Measurements from ENCODE around the gene DDX54.

The DDX54 gene

DNA sequence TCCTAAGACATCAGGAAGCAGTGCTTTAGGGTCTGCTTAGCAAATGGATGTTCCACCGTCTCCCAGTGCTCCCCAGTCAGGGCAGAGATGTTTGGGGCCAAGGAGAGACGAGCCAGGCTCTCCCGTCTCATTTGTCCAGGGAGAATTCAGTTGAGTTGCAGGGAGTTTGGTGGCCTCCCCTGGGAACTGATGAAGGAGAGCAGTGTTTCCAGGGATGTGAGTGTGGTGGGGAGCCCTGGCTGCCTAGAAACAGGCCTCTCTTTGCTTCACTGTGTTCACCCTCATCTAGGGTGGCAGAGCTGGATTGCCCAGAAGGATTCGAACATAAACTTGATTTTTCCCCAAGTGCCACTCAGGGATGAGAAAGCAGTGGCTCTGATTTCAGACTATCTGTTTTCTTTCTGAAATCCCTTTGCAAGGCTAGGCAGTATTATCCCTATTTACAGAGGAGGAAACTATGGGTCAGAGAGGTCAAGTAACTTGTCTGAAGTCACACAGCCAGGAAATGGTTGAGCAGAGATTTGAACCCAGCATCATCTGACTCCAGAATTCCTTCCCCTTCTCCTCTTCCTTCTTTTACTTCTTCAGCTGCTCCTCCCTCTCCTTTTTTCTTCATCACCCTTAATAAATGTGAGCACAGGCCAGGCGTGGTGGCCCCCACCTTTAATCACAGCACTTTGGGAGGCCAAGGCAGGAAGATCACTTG lies 42.6 kb upstream of the DDX54 start:
- Histone ChIP-seq H3K9me3 (ENCODE audit: control insufficient read depth, insufficient read depth, low read length) (no peaks in the 10 kb centered on the region), H3K36me3 (ENCODE audit: control insufficient read depth, insufficient read depth, low read length) (no peaks in the 10 kb centered on the region), H3K27ac (ENCODE audit: low read length) (no peak overlapping the region), H3K27me3 (ENCODE audit: control insufficient read depth, insufficient read depth, low read length) (no peaks in the 10 kb centered on the region), H3K4me1 (ENCODE audit: control insufficient read depth, insufficient read depth, low read length) (peaks cover 7% of the 10 kb centered on the region; the same call in 1 of the 2 replicates), H3K4me3 (ENCODE audit: low read length) (no peak overlapping the region)
- DNase-seq (ENCODE audit: low read depth, low spot score): no peak
- no CpG with 5 or more reads among the region's 5 CpGs for WGBS (ENCODE audit: insufficient coverage, insufficient read length)

DNA sequence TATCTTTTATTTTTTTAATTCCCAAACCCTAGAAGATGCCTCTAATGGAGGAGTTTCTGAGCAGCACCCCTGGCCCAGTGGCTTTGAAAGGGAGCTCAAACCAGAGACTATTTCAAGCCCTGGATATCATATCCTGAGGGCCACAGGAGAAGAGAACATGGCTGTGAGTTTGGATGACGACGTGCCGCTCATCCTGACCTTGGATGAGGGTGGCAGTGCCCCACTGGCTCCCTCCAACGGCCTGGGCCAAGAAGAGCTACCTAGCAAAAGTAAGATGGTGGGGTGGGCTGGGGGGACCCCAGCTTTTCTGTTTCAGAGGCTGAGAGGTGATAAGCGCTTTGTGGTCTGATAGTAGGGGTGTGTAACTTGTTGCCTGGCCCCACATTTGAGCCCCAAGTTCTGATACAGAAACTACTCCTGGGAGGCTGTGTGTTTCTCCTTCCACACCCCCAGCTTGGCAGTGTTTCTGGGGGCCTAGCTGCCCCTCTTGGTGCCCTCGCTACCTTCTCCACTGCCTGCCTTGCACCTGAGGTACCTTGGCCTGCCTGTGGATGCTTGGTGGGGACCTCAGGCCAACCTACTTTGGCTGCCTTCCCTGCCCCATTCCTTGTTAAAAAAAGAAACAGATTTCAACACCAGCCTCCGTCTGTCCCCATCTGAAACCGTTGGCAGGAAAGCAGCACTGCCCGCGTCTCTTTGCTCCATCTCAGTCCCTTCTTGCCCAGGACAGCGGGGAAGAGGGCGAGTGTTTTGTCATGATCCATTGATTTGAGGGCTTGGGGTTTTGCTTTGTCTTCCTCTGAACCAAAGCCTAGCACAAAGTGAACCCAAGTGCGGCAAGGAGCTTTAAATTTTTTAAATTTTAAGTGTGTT lies 41.7 kb upstream of the DDX54 start:
- H3K9me3 ChIP-seq (ENCODE audit: control insufficient read depth, insufficient read depth, low read length): no peaks in the 10 kb centered on the region
- no peaks in the 10 kb centered on the region for H3K27me3 ChIP-seq (ENCODE audit: control insufficient read depth, insufficient read depth, low read length)
- H3K27ac ChIP-seq (ENCODE audit: low read length): no peak overlapping the region
- peaks cover 4% of the 10 kb centered on the region; the same call in 1 of the 2 replicates for H3K4me1 ChIP-seq (ENCODE audit: control insufficient read depth, insufficient read depth, low read length)
- H3K4me3 ChIP-seq (ENCODE audit: low read length): no peak overlapping the region
- no peak for DNase-seq (ENCODE audit: low read depth, low spot score)
- no CpG with 5 or more reads among the region's 13 CpGs for WGBS (ENCODE audit: insufficient coverage, insufficient read length)
- no peaks in the 10 kb centered on the region for H3K36me3 ChIP-seq (ENCODE audit: control insufficient read depth, insufficient read depth, low read length)

DNA sequence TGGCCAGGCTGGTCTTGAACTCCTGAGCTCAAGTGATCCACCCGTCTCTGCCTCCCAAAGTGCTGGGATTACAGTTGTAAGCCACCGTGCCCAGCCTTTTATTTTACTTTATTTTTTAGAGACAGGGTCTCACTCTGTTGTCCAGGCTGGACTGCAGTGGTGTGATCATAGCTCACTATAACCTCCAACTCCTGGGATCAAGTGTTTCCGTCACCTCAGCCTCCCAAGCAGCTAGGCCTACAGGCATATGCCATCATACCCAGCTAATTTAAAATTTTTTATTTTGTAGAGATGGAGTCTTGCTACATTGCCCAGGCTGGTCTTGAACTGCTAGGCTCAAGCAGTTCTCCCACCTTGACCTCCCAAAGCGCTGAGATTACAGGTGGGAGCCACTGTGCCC lies 39.7 kb upstream of the DDX54 start:
- no peaks in the 10 kb centered on the region for H3K36me3 ChIP-seq (ENCODE audit: control insufficient read depth, insufficient read depth, low read length)
- H3K4me3 ChIP-seq (ENCODE audit: low read length): no peak overlapping the region
- no CpG with 5 or more reads among the region's 4 CpGs for WGBS (ENCODE audit: insufficient coverage, insufficient read length)
- no peak for DNase-seq (ENCODE audit: low read depth, low spot score)
- no peaks in the 10 kb centered on the region for H3K27me3 ChIP-seq (ENCODE audit: control insufficient read depth, insufficient read depth, low read length)
- no peak overlapping the region for H3K27ac ChIP-seq (ENCODE audit: low read length)
- peaks cover 4% of the 10 kb centered on the region; the same call in 1 of the 2 replicates for H3K4me1 ChIP-seq (ENCODE audit: control insufficient read depth, insufficient read depth, low read length)
- H3K9me3 ChIP-seq (ENCODE audit: control insufficient read depth, insufficient read depth, low read length): no peaks in the 10 kb centered on the region

DNA sequence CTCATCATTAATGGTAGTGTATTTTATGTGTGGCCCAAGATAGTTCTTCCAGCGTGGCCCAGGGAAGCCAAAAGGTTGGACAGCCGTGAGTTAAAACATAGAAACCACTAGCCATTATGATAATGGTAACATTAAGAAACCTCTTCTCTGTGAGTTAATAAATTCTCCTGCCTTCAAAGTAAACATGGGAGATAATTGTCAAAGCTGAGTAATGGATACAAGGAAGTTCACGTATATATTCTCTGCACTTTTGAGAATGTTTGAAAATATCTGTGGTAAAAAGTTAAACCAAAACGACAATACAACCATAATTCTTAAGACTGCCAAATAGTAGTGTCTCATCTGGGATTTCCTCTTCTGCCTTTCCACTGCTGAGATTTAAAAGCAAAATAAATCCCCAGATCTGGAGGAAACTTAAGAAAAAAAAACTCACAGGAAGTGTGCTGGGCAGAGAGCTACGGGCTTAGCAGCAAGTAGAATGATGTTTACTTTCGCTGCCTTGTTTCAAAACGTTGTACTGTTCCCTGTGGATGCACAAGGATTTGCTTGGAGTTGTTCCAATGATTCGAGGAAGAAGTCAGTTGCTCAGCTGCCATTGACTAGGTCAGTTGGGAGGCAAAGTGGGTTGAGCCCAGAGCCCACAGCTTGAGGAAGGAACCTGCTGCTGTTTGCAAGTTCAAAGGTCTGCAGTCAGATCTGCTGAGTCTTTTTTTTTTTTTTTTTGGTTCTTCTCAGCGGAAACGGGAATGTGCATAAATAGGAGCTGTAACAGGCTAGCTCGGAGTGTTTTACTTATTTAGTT lies 37.7 kb upstream of the DDX54 start:
- WGBS (ENCODE audit: insufficient coverage, insufficient read length): no CpG with 5 or more reads among the region's 11 CpGs
- no peak for DNase-seq (ENCODE audit: low read depth, low spot score)
- no peaks in the 10 kb centered on the region for H3K27me3 ChIP-seq (ENCODE audit: control insufficient read depth, insufficient read depth, low read length)
- H3K9me3 ChIP-seq (ENCODE audit: control insufficient read depth, insufficient read depth, low read length): no peaks in the 10 kb centered on the region
- H3K4me1 ChIP-seq (ENCODE audit: control insufficient read depth, insufficient read depth, low read length): peaks cover 4% of the 10 kb centered on the region; the same call in 1 of the 2 replicates
- H3K36me3 ChIP-seq (ENCODE audit: control insufficient read depth, insufficient read depth, low read length): no peaks in the 10 kb centered on the region
- H3K27ac ChIP-seq (ENCODE audit: low read length): no peak overlapping the region
- no peak overlapping the region for H3K4me3 ChIP-seq (ENCODE audit: low read length)

DNA sequence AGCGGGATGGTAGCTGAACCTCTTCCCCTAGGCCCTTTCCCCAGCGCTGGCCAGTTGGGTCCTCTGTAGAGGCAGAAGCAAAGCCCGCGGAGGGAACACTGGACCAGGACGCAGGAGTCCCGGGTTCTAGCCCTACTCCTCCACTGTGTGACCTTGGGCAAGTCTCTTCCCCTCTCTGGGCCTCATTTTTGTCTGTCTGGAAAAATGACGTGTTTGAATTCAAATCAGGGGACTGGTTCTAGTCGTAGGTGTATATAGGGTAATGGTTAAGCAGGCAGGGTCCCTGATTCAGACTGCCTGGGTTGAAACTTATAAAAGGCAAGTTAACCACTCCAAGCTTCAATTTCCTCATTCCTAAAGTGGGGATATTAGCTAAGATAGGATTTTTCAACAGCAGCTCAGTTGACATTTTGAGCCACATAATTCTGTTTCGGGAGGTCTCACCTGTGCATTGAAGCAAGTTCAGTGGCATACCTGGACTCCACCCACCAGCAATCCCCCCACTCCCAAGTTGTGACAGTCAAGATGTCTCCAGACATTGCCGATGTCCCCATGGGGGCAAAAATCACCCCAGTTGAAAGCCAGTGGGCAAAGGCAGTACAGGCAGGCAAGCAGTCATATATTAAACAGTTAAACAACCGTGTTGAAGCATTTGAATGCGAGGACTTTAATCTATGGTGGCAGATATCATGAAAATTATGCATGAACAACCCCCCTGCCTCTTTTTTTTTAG lies 36.9 kb upstream of the DDX54 start:
- Histone ChIP-seq H3K27ac (ENCODE audit: low read length) (no peak overlapping the region), H3K4me3 (ENCODE audit: low read length) (peak overlapping the region; percentile 84), H3K27me3 (ENCODE audit: control insufficient read depth, insufficient read depth, low read length) (no peaks in the 10 kb centered on the region), H3K4me1 (ENCODE audit: control insufficient read depth, insufficient read depth, low read length) (peaks cover 4% of the 10 kb centered on the region; the same call in 1 of the 2 replicates), H3K36me3 (ENCODE audit: control insufficient read depth, insufficient read depth, low read length) (no peaks in the 10 kb centered on the region), H3K9me3 (ENCODE audit: control insufficient read depth, insufficient read depth, low read length) (no peaks in the 10 kb centered on the region)
- no peak for DNase-seq (ENCODE audit: low read depth, low spot score)
- WGBS (ENCODE audit: insufficient coverage, insufficient read length): no CpG with 5 or more reads among the region's 12 CpGs

DNA sequence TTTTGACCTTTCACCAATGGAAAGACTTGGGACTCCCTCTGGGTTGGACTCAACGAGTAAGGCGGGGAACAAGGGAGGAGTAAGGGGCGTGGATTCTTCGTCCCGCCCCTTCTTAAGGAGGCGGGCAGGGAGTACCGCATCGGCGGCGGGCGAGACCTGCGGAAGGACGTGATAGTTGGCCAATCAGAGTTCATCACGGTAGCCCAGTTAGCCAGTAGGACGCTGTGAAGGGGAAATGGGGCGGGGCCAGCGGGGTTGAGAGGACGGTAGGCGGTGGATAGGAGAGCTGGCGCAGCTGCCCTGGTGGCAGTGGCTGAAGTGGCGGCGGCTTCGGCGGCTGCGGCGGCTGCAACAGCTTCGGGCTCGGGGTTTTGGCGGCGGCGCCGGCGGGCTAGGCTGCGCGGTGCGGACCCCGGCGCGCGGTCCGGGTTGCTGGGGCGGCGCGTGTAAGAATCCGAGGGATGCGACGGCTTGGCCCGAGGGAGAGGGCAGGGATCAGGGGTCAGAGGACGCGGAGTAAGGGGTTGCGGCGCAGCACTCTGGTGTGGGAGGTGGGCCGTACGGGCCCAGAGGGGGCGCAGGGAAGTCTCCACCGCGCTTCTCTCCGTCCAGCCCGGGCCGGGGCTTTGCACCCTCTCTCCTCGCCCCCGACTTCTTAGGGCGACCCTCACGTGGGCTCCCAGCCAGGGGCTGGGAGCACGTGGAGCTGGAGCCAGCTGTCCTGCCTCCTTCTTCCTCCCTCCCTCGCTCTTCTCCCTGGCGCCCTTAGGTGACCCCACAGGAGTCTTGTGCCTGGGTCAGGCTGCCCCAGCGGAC lies 36.1 kb upstream of the DDX54 start, which contains the start of gene TPCN1:
TSS of gene TPCN1 (plus strand) at position 284 of the 816 bp plus-strand sequence. CDS start 5,389 bp downstream, outside the sequence.
- H3K4me3 ChIP-seq (ENCODE audit: low read length): peak within 1 kb of the TSS; percentile 84
- H3K9me3 ChIP-seq (ENCODE audit: control insufficient read depth, insufficient read depth, low read length): no peaks in the 10 kb centered on the region
- no peaks in the 10 kb centered on the region for H3K27me3 ChIP-seq (ENCODE audit: control insufficient read depth, insufficient read depth, low read length)
- no CpG with 5 or more reads among the region's 68 CpGs for WGBS (ENCODE audit: insufficient coverage, insufficient read length)
- DNase-seq (ENCODE audit: low read depth, low spot score): peak; percentile 100
- no peak within 1 kb of the TSS for H3K27ac ChIP-seq (ENCODE audit: low read length)
- H3K4me1 ChIP-seq (ENCODE audit: control insufficient read depth, insufficient read depth, low read length): peaks cover 4% of the 10 kb centered on the region; the same call in 1 of the 2 replicates
- H3K36me3 ChIP-seq (ENCODE audit: control insufficient read depth, insufficient read depth, low read length): no peaks in the 10 kb centered on the region

DNA sequence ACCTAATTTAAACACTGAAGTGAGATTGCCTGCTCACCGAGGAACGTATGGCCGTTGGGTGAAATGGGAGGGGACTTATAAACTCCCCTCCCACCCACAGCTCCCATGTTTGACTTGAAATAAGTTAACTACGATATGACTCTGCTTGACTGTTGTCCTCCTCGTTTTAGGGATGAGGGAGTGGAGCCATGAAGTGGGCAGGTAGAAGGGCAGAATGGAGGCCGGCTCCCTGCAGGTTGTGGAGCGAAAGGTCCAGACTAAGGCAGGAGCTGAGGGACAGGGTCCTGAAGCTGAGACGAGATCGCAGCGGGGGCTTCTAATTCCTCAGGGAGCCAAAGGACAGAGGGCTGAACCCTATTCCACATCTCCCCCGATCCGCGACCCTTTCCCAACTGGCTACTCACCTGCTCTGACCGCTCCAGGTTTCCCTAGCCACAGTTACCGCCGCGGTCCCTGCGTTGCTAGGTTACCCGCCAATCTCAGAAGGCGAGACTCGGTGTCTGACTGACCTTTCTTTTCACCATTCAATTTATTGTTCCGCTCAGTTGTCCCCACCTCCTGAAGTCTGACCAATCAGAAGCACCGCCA lies 35.4 kb upstream of the DDX54 start:
- H3K9me3 ChIP-seq (ENCODE audit: control insufficient read depth, insufficient read depth, low read length): no peaks in the 10 kb centered on the region
- no peaks in the 10 kb centered on the region for H3K36me3 ChIP-seq (ENCODE audit: control insufficient read depth, insufficient read depth, low read length)
- WGBS (ENCODE audit: insufficient coverage, insufficient read length): no CpG with 5 or more reads among the region's 23 CpGs
- no peaks in the 10 kb centered on the region for H3K27me3 ChIP-seq (ENCODE audit: control insufficient read depth, insufficient read depth, low read length)
- peaks cover 4% of the 10 kb centered on the region; the same call in 1 of the 2 replicates for H3K4me1 ChIP-seq (ENCODE audit: control insufficient read depth, insufficient read depth, low read length)
- no peak overlapping the region for H3K27ac ChIP-seq (ENCODE audit: low read length)
- H3K4me3 ChIP-seq (ENCODE audit: low read length): peak overlapping the region; percentile 59
- DNase-seq (ENCODE audit: low read depth, low spot score): no peak

DNA sequence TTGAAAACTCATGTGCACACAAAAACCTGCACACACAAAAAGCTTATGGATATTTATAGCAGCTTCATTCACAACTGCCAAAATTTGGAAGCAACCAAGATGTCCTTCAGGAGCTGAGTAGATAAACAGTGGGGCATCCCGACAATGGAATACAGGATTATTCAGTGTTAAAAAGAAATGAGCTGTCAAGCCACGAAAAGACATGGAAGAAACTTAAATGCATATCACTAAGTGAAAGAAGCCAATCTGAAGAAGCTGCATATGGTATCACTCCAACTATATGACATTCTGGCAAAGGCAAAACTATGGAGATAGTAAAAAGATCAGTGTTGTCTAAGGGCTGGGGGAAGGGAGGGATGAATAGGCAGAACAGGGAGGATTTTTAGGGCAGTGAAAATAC lies 30.7 kb upstream of the DDX54 start:
- H3K36me3 ChIP-seq (ENCODE audit: control insufficient read depth, insufficient read depth, low read length): no peaks in the 10 kb centered on the region
- H3K4me3 ChIP-seq (ENCODE audit: low read length): no peak overlapping the region
- H3K27me3 ChIP-seq (ENCODE audit: control insufficient read depth, insufficient read depth, low read length): no peaks in the 10 kb centered on the region
- no peaks in the 10 kb centered on the region for H3K4me1 ChIP-seq (ENCODE audit: control insufficient read depth, insufficient read depth, low read length)
- H3K9me3 ChIP-seq (ENCODE audit: control insufficient read depth, insufficient read depth, low read length): no peaks in the 10 kb centered on the region
- no peak overlapping the region for H3K27ac ChIP-seq (ENCODE audit: low read length)
- DNase-seq (ENCODE audit: low read depth, low spot score): no peak
- WGBS (ENCODE audit: insufficient coverage, insufficient read length): no CpG with 5 or more reads among the region's 2 CpGs

DNA sequence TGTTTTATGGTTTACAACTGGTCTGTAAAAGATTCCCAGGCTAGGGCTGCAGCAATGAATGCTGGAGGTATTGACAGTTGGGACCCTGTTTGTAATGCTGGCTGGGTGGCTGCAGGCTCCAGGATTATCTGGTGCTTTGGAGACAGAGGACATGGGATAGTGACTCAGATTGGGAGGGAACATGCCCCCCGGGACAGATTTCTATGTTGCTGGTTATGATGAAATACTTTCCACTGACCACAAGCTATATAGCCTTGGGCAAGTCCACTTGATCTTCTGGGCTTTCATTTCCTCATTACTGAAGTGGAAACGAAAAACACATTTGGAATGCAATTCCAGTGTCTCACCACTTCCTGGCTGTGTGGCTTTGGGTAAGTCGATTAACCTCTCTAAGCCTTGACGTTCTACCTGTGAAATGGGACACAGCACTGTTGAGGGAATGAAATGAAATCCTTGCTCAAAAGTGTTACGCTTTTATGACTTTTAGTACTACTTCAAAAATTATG lies 29.7 kb upstream of the DDX54 start:
- no peak for DNase-seq (ENCODE audit: low read depth, low spot score)
- WGBS (ENCODE audit: insufficient coverage, insufficient read length): no CpG with 5 or more reads among the region's 5 CpGs
- Histone ChIP-seq H3K9me3 (ENCODE audit: control insufficient read depth, insufficient read depth, low read length) (no peaks in the 10 kb centered on the region), H3K27me3 (ENCODE audit: control insufficient read depth, insufficient read depth, low read length) (no peaks in the 10 kb centered on the region), H3K4me1 (ENCODE audit: control insufficient read depth, insufficient read depth, low read length) (no peaks in the 10 kb centered on the region), H3K27ac (ENCODE audit: low read length) (no peak overlapping the region), H3K4me3 (ENCODE audit: low read length) (no peak overlapping the region), H3K36me3 (ENCODE audit: control insufficient read depth, insufficient read depth, low read length) (no peaks in the 10 kb centered on the region)

All from iPS DF 6.9 (cell line).